ENCODE results near the gene MEN1. TPM values are rescaled to one million over a fixed set of nuclear protein-coding genes. Genes with fewer than 3 reads are reported as not detected.

Gene MEN1
- total and polyA plus RNA-seq, 9 of the 15 experiments (the other 6 are each of a cell fraction or from before 2014, with no cell fraction given): 3.4 to 57.2 (median 19.3) TPM

- TF ChIP-seq GTF2F1 (IDR thresholded peaks at IDR 0.05; ENCODE audit: low read depth, low read length): no peak
- TF ChIP-seq, protein P1, sequence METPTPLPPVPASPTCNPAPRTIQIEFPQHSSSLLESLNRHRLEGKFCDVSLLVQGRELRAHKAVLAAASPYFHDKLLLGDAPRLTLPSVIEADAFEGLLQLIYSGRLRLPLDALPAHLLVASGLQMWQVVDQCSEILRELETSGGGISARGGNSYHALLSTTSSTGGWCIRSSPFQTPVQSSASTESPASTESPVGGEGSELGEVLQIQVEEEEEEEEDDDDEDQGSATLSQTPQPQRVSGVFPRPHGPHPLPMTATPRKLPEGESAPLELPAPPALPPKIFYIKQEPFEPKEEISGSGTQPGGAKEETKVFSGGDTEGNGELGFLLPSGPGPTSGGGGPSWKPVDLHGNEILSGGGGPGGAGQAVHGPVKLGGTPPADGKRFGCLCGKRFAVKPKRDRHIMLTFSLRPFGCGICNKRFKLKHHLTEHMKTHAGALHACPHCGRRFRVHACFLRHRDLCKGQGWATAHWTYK (CRISPR knock-in tag; IDR thresholded peaks at IDR 0.05): peak; percentile 25; the same call in 1 of the 2 replicates
- no peak for TF ChIP-seq ZBTB1 (CRISPR knock-in tag; IDR thresholded peaks at IDR 0.05; ENCODE audit: borderline replicate concordance, low read depth)
- TF ChIP-seq BCOR (IDR thresholded peaks at IDR 0.05): no peak
- TF ChIP-seq, protein P2, sequence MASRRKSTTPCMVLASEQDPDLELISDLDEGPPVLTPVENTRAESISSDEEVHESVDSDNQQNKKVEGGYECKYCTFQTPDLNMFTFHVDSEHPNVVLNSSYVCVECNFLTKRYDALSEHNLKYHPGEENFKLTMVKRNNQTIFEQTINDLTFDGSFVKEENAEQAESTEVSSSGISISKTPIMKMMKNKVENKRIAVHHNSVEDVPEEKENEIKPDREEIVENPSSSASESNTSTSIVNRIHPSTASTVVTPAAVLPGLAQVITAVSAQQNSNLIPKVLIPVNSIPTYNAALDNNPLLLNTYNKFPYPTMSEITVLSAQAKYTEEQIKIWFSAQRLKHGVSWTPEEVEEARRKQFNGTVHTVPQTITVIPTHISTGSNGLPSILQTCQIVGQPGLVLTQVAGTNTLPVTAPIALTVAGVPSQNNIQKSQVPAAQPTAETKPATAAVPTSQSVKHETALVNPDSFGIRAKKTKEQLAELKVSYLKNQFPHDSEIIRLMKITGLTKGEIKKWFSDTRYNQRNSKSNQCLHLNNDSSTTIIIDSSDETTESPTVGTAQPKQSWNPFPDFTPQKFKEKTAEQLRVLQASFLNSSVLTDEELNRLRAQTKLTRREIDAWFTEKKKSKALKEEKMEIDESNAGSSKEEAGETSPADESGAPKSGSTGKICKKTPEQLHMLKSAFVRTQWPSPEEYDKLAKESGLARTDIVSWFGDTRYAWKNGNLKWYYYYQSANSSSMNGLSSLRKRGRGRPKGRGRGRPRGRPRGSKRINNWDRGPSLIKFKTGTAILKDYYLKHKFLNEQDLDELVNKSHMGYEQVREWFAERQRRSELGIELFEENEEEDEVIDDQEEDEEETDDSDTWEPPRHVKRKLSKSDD (conservative IDR thresholded peaks at IDR 0.05; ENCODE audit: low read length): no peak
- no peak for TF ChIP-seq ZZZ3 (IDR thresholded peaks at IDR 0.05)
- no peak for TF ChIP-seq ATF6 (CRISPR knock-in tag; IDR thresholded peaks at IDR 0.05)
- no peak for TF ChIP-seq ZNF561 (CRISPR knock-in tag; conservative IDR thresholded peaks at IDR 0.05)
- TF ChIP-seq CBFA2T3 (IDR thresholded peaks at IDR 0.05): no peak
- TF ChIP-seq, protein P3, sequence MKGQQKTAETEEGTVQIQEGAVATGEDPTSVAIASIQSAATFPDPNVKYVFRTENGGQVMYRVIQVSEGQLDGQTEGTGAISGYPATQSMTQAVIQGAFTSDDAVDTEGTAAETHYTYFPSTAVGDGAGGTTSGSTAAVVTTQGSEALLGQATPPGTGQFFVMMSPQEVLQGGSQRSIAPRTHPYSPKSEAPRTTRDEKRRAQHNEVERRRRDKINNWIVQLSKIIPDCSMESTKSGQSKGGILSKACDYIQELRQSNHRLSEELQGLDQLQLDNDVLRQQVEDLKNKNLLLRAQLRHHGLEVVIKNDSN (CRISPR knock-in tag; IDR thresholded peaks at IDR 0.05): 0 out of 2 replicates have a peak, but pooled peaks have one; percentile 7
- TF ChIP-seq, protein P4, sequence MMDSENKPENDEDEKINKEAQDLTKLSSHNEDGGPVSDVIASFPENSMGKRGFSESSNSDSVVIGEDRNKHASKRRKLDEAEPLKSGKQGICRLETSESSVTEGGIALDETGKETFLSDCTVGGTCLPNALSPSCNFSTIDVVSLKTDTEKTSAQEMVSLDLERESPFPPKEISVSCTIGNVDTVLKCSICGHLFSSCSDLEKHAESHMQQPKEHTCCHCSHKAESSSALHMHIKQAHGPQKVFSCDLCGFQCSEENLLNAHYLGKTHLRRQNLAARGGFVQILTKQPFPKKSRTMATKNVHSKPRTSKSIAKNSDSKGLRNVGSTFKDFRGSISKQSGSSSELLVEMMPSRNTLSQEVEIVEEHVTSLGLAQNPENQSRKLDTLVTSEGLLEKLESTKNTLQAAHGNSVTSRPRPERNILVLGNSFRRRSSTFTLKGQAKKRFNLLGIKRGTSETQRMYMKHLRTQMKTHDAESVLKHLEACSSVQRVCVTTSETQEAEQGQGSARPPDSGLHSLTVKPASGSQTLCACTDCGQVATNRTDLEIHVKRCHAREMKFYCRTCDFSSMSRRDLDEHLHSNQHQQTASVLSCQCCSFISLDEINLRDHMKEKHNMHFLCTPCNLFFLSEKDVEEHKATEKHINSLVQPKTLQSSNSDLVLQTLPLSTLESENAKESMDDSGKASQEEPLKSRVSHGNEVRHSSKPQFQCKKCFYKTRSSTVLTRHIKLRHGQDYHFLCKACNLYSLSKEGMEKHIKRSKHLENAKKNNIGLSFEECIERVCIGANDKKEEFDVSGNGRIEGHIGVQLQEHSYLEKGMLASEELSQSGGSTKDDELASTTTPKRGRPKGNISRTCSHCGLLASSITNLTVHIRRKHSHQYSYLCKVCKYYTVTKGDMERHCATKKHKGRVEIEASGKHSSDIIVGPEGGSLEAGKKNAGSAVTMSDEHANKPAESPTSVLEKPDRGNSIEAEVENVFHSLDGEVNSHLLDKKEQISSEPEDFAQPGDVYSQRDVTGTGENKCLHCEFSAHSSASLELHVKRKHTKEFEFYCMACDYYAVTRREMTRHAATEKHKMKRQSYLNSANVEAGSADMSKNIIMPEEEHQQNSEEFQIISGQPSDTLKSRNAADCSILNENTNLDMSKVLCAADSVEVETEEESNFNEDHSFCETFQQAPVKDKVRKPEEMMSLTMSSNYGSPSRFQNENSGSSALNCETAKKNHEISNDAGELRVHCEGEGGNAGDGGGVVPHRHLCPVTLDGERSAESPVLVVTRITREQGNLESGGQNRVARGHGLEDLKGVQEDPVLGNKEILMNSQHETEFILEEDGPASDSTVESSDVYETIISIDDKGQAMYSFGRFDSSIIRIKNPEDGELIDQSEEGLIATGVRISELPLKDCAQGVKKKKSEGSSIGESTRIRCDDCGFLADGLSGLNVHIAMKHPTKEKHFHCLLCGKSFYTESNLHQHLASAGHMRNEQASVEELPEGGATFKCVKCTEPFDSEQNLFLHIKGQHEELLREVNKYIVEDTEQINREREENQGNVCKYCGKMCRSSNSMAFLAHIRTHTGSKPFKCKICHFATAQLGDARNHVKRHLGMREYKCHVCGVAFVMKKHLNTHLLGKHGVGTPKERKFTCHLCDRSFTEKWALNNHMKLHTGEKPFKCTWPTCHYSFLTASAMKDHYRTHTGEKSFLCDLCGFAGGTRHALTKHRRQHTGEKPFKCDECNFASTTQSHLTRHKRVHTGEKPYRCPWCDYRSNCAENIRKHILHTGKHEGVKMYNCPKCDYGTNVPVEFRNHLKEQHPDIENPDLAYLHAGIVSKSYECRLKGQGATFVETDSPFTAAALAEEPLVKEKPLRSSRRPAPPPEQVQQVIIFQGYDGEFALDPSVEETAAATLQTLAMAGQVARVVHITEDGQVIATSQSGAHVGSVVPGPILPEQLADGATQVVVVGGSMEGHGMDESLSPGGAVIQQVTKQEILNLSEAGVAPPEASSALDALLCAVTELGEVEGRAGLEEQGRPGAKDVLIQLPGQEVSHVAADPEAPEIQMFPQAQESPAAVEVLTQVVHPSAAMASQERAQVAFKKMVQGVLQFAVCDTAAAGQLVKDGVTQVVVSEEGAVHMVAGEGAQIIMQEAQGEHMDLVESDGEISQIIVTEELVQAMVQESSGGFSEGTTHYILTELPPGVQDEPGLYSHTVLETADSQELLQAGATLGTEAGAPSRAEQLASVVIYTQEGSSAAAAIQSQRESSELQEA (IDR thresholded peaks at IDR 0.05; ENCODE audit: low read depth): no peak
- peak; percentile 39; the same call in 1 of the 2 replicates for TF ChIP-seq SIN3B (IDR thresholded peaks at IDR 0.05; ENCODE audit: low read depth)
These were observed 34.2 kb upstream of the MEN1 start, which contains the start of gene CDC42BPG (continued) for GRCh38 chr11:64844330-64845128.
